ENCODE data around the gene FUCA1.

Gene FUCA1

DNA sequence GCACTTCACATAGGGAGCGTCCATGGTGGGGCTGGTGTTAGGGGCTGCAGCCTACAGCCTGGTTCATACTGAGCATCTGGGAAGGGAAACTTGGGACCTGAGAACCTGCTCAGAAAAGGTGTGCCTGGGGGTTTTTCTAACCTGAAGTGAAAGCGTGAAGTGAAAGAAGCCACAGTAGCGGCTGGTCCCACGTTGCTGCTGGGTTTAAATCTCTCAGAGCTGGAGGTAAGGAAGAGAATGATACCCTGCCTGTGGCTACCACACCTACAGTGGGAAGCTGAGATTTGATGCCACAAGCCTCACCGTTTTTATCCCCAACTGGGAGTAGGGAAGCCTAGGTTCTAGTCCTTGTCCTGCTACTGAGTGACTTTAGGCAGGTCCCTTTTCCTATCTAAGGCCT is 21.0 kb upstream of the FUCA1 start:
- DNase-seq (ENCODE audit: low read depth in 1 of 2, low spot score in 1 of 2) = no peak
- Histone ChIP-seq H3K4me3 (replicated peaks; ENCODE audit: insufficient read depth, low read length) (no peak overlapping the region), H3K27me3 (ENCODE audit: insufficient read depth, poor library complexity, severe bottlenecking) (no peaks in the 10 kb centered on the region), H3K27ac (replicated peaks) (no peak overlapping the region)
- TF ChIP-seq, protein P1, sequence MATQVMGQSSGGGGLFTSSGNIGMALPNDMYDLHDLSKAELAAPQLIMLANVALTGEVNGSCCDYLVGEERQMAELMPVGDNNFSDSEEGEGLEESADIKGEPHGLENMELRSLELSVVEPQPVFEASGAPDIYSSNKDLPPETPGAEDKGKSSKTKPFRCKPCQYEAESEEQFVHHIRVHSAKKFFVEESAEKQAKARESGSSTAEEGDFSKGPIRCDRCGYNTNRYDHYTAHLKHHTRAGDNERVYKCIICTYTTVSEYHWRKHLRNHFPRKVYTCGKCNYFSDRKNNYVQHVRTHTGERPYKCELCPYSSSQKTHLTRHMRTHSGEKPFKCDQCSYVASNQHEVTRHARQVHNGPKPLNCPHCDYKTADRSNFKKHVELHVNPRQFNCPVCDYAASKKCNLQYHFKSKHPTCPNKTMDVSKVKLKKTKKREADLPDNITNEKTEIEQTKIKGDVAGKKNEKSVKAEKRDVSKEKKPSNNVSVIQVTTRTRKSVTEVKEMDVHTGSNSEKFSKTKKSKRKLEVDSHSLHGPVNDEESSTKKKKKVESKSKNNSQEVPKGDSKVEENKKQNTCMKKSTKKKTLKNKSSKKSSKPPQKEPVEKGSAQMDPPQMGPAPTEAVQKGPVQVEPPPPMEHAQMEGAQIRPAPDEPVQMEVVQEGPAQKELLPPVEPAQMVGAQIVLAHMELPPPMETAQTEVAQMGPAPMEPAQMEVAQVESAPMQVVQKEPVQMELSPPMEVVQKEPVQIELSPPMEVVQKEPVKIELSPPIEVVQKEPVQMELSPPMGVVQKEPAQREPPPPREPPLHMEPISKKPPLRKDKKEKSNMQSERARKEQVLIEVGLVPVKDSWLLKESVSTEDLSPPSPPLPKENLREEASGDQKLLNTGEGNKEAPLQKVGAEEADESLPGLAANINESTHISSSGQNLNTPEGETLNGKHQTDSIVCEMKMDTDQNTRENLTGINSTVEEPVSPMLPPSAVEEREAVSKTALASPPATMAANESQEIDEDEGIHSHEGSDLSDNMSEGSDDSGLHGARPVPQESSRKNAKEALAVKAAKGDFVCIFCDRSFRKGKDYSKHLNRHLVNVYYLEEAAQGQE (IDR thresholded peaks at IDR 0.05; ENCODE audit: insufficient replicate concordance, low read depth) = no peak

DNA sequence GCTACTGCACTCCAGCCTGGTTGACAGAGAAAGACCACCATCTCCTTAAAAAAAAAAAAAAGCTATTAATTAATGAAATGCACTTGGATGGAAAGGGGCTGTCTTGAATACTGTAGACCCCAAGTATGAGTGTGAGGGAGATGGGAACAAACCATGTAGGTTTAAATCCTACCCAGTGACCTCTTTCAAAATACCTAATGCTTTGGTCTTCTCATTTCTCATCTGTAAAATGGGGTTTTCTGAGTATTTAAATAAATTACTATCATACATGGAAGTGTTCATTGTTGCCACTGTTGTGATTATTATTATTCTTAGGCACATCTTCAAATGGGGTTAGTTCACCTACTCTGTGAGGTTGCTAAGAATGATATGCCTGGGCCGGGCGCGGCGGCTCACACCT is 17.1 kb upstream of the FUCA1 start:
- Histone ChIP-seq H3K27ac (replicated peaks) (no peak overlapping the region), H3K4me3 (replicated peaks; ENCODE audit: insufficient read depth, low read length) (no peak overlapping the region), H3K27me3 (ENCODE audit: insufficient read depth, poor library complexity, severe bottlenecking) (no peaks in the 10 kb centered on the region)
- DNase-seq (ENCODE audit: low read depth in 1 of 2, low spot score in 1 of 2) = no peak
- no peak for TF ChIP-seq POLR2AphosphoS5 (IDR thresholded peaks at IDR 0.05; ENCODE audit: low read depth)
- TF ChIP-seq, protein P1 (IDR thresholded peaks at IDR 0.05; ENCODE audit: insufficient replicate concordance, low read depth) = no peak
- TF ChIP-seq SPI1 (IDR thresholded peaks at IDR 0.05; ENCODE audit: borderline replicate concordance, low read depth) = no peak
- no peak for TF ChIP-seq GABPA (IDR thresholded peaks at IDR 0.05; ENCODE audit: low read depth)
- TF ChIP-seq, protein P2, sequence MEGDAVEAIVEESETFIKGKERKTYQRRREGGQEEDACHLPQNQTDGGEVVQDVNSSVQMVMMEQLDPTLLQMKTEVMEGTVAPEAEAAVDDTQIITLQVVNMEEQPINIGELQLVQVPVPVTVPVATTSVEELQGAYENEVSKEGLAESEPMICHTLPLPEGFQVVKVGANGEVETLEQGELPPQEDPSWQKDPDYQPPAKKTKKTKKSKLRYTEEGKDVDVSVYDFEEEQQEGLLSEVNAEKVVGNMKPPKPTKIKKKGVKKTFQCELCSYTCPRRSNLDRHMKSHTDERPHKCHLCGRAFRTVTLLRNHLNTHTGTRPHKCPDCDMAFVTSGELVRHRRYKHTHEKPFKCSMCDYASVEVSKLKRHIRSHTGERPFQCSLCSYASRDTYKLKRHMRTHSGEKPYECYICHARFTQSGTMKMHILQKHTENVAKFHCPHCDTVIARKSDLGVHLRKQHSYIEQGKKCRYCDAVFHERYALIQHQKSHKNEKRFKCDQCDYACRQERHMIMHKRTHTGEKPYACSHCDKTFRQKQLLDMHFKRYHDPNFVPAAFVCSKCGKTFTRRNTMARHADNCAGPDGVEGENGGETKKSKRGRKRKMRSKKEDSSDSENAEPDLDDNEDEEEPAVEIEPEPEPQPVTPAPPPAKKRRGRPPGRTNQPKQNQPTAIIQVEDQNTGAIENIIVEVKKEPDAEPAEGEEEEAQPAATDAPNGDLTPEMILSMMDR (IDR thresholded peaks at IDR 0.05; ENCODE audit: insufficient read depth, low read length) = no peak

DNA sequence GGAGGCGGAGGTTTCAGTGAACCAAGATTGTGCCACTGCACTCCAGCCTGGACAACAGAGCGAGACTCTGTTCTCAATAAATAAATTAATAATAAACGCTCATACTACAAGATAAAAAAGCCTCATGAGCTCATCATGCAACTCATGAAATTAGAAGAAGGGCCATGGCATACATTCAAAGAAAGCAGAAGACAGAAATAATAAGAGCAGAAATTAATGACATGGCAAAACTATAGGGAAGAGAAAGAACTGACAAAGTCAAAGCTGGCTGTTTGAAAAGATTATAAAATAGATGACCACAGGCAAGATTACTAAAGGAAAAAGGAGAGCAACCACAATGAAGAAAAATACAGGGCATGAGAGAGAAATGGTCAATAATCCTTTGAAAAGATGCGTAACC is 14.7 kb upstream of the FUCA1 start:
- Histone ChIP-seq H3K27me3 (ENCODE audit: insufficient read depth, poor library complexity, severe bottlenecking) (no peaks in the 10 kb centered on the region), H3K4me3 (replicated peaks; ENCODE audit: insufficient read depth, low read length) (no peak overlapping the region), H3K27ac (replicated peaks) (no peak overlapping the region)
- TF ChIP-seq, protein P2 (IDR thresholded peaks at IDR 0.05; ENCODE audit: insufficient read depth, low read length) = no peak
- TF ChIP-seq, protein P1 (IDR thresholded peaks at IDR 0.05; ENCODE audit: insufficient replicate concordance, low read depth) = no peak
- TF ChIP-seq POLR2AphosphoS5 (IDR thresholded peaks at IDR 0.05; ENCODE audit: low read depth) (no peak), GABPA (IDR thresholded peaks at IDR 0.05; ENCODE audit: low read depth) (no peak), SPI1 (IDR thresholded peaks at IDR 0.05; ENCODE audit: borderline replicate concordance, low read depth) (no peak)
- DNase-seq (ENCODE audit: low read depth in 1 of 2, low spot score in 1 of 2) = no peak

DNA sequence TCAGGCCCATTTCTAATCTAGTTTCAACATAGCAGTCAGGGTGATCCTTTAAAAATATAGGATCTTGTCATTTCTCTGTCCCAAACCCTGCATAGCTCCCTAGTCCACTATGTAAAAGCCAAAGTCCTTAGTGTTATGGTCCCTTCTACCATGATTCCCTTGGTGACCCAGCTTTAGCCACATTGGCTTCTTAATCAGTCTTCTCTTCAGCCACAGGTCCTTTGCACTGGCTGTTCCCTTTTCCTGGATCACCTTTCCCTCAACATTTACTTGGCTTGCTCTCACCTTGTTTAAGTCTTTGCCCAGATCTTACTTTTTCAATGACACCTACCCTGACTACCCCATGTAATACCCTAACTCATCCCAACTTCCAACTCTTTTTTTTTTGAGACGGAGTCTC is 11.7 kb upstream of the FUCA1 start:
- Histone ChIP-seq H3K27me3 (ENCODE audit: insufficient read depth, poor library complexity, severe bottlenecking) (no peaks in the 10 kb centered on the region), H3K4me3 (replicated peaks; ENCODE audit: insufficient read depth, low read length) (no peak overlapping the region), H3K27ac (replicated peaks) (no peak overlapping the region)
- TF ChIP-seq, protein P1 (IDR thresholded peaks at IDR 0.05; ENCODE audit: insufficient replicate concordance, low read depth) = no peak
- TF ChIP-seq POLR2AphosphoS5 (IDR thresholded peaks at IDR 0.05; ENCODE audit: low read depth) (no peak), SPI1 (IDR thresholded peaks at IDR 0.05; ENCODE audit: borderline replicate concordance, low read depth) (no peak), GABPA (IDR thresholded peaks at IDR 0.05; ENCODE audit: low read depth) (no peak)
- TF ChIP-seq, protein P2 (IDR thresholded peaks at IDR 0.05; ENCODE audit: insufficient read depth, low read length) = no peak
- DNase-seq (ENCODE audit: low read depth in 1 of 2, low spot score in 1 of 2) = no peak
